ENCODE data around the gene SETSIP. TPM values are rescaled to one million over a fixed set of nuclear protein-coding genes. Genes with fewer than 3 reads are reported as not detected.

Gene SETSIP
- total RNA-seq, 1 donor from 2014 or later: not detected

DNA sequence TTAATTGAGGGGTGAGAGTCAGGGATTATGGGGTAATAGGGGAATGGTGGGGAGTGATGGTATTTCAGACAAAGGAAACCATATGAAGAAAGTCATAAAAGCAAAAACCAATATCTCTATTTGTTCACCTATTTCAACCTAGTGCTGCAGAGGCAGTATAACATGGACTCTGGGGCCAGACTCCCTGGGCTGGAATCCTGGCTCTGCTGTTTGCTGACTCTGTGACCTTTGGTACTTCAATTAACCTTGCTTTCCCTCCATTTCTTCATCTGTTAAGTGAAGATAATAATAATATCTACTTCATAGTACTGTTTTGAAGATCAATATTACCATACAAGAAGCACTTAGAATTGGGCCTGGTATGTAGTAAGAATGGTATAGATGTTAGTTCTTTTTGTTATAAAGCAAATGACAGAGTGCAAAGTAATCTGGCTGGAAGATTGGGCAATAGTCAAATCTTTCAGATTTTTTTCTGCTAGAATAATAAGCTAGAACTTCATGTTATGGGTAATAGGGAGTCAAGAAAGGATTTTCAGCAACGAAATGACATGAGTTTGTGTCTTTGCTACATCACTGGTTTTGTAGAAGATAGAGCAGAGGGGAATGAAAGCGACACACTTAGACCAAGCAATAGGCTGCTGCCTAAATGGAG is 36.4 kb downstream of the SETSIP start:
- H3K27ac ChIP-seq (ENCODE audit: low read depth, low read length): no peak overlapping the region
- DNase-seq (ENCODE audit: low read depth) (no peak), FAIRE-seq (no peak)
- Mint-ChIP-seq H3K9me3 (ENCODE audit: unreplicated experiment) (no peaks in the 10 kb centered on the region), H3K4me1 (ENCODE audit: low read depth, unreplicated experiment) (peaks cover 6% of the 10 kb centered on the region), H3K4me3 (ENCODE audit: unreplicated experiment) (no peak overlapping the region), H3K36me3 (ENCODE audit: low read depth, unreplicated experiment) (no peaks in the 10 kb centered on the region), H3K27ac (ENCODE audit: unreplicated experiment) (no peak overlapping the region), H3K27me3 (ENCODE audit: low read depth, unreplicated experiment) (no peaks in the 10 kb centered on the region)
- no peak overlapping the region for H3K9ac ChIP-seq (ENCODE audit: low read length)
- TF ChIP-seq EZH2 (IDR thresholded peaks at IDR 0.05; ENCODE audit: insufficient read depth, low read length): no peak
- TF ChIP-seq, protein P1, sequence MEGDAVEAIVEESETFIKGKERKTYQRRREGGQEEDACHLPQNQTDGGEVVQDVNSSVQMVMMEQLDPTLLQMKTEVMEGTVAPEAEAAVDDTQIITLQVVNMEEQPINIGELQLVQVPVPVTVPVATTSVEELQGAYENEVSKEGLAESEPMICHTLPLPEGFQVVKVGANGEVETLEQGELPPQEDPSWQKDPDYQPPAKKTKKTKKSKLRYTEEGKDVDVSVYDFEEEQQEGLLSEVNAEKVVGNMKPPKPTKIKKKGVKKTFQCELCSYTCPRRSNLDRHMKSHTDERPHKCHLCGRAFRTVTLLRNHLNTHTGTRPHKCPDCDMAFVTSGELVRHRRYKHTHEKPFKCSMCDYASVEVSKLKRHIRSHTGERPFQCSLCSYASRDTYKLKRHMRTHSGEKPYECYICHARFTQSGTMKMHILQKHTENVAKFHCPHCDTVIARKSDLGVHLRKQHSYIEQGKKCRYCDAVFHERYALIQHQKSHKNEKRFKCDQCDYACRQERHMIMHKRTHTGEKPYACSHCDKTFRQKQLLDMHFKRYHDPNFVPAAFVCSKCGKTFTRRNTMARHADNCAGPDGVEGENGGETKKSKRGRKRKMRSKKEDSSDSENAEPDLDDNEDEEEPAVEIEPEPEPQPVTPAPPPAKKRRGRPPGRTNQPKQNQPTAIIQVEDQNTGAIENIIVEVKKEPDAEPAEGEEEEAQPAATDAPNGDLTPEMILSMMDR (IDR thresholded peaks at IDR 0.05; ENCODE audit: insufficient read depth, low read depth, low read length): no peak
- H3K4me1 ChIP-seq (ENCODE audit: insufficient read depth, low read length): no peaks in the 10 kb centered on the region
- no peak overlapping the region for H2AFZ ChIP-seq (ENCODE audit: low read depth, low read length)
- H3K36me3 ChIP-seq (ENCODE audit: insufficient read depth, low read length): no peaks in the 10 kb centered on the region
- no peaks in the 10 kb centered on the region for H4K20me1 ChIP-seq (ENCODE audit: insufficient read depth, low read length)
- no peaks in the 10 kb centered on the region for H3K79me2 ChIP-seq (ENCODE audit: insufficient read depth, low read length)
- H3K9me3 ChIP-seq (ENCODE audit: insufficient read depth, low read depth, low read length): no peaks in the 10 kb centered on the region
- no peak overlapping the region for H3K4me2 ChIP-seq (ENCODE audit: low read length)
- H3K4me3 ChIP-seq (ENCODE audit: insufficient read depth, low read depth, low read length): no peak overlapping the region
- no peaks in the 10 kb centered on the region for H3K27me3 ChIP-seq (ENCODE audit: insufficient read depth, low read length)

- DNase-seq (ENCODE audit: low read depth): peak; percentile 41
- Mint-ChIP-seq H3K36me3 (ENCODE audit: low read depth, unreplicated experiment) (no peaks in the 10 kb centered on the region), H3K27me3 (ENCODE audit: low read depth, unreplicated experiment) (no peaks in the 10 kb centered on the region), H3K4me3 (ENCODE audit: unreplicated experiment) (no peak overlapping the region), H3K4me1 (ENCODE audit: low read depth, unreplicated experiment) (peaks cover 6% of the 10 kb centered on the region), H3K27ac (ENCODE audit: unreplicated experiment) (peak overlapping the region; percentile 71), H3K9me3 (ENCODE audit: unreplicated experiment) (no peaks in the 10 kb centered on the region)
- Histone ChIP-seq H3K9ac (ENCODE audit: low read length) (no peak overlapping the region), H3K79me2 (ENCODE audit: insufficient read depth, low read length) (no peaks in the 10 kb centered on the region), H3K9me3 (ENCODE audit: insufficient read depth, low read depth, low read length) (no peaks in the 10 kb centered on the region), H3K27me3 (ENCODE audit: insufficient read depth, low read length) (no peaks in the 10 kb centered on the region), H3K4me2 (ENCODE audit: low read length) (no peak overlapping the region), H3K36me3 (ENCODE audit: insufficient read depth, low read length) (no peaks in the 10 kb centered on the region), H3K4me1 (ENCODE audit: insufficient read depth, low read length) (no peaks in the 10 kb centered on the region), H4K20me1 (ENCODE audit: insufficient read depth, low read length) (no peaks in the 10 kb centered on the region), H3K27ac (ENCODE audit: low read depth, low read length) (no peak overlapping the region), H3K4me3 (ENCODE audit: insufficient read depth, low read depth, low read length) (no peak overlapping the region), H2AFZ (ENCODE audit: low read depth, low read length) (no peak overlapping the region)
- no peak for FAIRE-seq
- TF ChIP-seq EZH2 (IDR thresholded peaks at IDR 0.05; ENCODE audit: insufficient read depth, low read length): no peak
- TF ChIP-seq, protein P1 (IDR thresholded peaks at IDR 0.05; ENCODE audit: insufficient read depth, low read depth, low read length): no peak
Measured at GRCh38 chr1:92037400-92037799, 37.8 kb downstream of the SETSIP start.
